Body of pancreas (tissue), 4 donors: ENCODE measurements around the gene PACS2.

Source experiments
- POLR2A ChIP-seq, 3 donors: fragments of 450-650 bp; IDR thresholded peaks; one replicate each; pipeline ENCODE4 v1.6.1; 2016; ENCODE audit warnings: antibody characterized with exemption in 3 of 3, mild to moderate bottlenecking in 2 of 3
- TF ChIP-seq, protein P1 (sequence below), 7 experiments: fragments of 450-650 bp in 4 of 7; fragments of 200-600 bp in 3 of 7; sonication (generic) in 3 of 7; IDR thresholded peaks; one replicate each; pipeline ENCODE4 v1.5.1; 2016 to 2019; ENCODE audit warnings: antibody characterized with exemption in 7 of 7

DNA sequence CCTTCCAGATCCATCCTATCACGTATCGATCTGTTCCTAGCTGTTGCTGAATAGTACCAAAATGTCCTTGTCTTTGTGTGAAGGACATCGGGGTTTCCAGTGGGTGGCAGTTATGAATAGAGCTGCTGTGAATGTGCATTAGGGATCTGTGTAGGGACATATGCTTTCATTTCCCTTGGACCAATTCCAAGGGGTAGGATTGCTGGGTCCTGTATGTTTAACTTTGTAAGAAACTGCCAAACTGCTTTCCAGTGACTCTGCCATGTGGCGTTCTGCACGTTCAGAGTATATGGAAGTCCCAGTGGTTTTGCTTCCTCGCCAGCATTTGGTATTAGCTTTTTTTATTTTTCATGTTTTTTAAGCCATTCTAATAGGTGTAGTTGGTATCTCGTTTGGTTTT lies 28.6 kb downstream of the PACS2 start:
- TF ChIP-seq, protein P1, sequence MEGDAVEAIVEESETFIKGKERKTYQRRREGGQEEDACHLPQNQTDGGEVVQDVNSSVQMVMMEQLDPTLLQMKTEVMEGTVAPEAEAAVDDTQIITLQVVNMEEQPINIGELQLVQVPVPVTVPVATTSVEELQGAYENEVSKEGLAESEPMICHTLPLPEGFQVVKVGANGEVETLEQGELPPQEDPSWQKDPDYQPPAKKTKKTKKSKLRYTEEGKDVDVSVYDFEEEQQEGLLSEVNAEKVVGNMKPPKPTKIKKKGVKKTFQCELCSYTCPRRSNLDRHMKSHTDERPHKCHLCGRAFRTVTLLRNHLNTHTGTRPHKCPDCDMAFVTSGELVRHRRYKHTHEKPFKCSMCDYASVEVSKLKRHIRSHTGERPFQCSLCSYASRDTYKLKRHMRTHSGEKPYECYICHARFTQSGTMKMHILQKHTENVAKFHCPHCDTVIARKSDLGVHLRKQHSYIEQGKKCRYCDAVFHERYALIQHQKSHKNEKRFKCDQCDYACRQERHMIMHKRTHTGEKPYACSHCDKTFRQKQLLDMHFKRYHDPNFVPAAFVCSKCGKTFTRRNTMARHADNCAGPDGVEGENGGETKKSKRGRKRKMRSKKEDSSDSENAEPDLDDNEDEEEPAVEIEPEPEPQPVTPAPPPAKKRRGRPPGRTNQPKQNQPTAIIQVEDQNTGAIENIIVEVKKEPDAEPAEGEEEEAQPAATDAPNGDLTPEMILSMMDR (IDR thresholded peaks at IDR 0.05): no peak
- no peak for TF ChIP-seq POLR2A (IDR thresholded peaks at IDR 0.05)
